ENCODE results near the gene GTF3C2.

GTF3C2 gene

GRCh38 chr2:27356382-27357181 is at the start of gene GTF3C2:
Gene GTF3C2, minus strand, starts transcription at chr2:27356764. Its CDS starts 13,210 bp downstream, at chr2:27343554.
- peak; percentile 94 to 95 for DNase-seq

- no peak for DNase-seq
Observed at GRCh38 chr2:27400348-27401135, 44.0 kb upstream of the GTF3C2 start.

GRCh38 chr2:27398962-27399361 is 42.4 kb upstream of the GTF3C2 start:
- no peak for DNase-seq

GRCh38 chr2:27393225-27393624 is 36.7 kb upstream of the GTF3C2 start:
- DNase-seq: no peak

GRCh38 chr2:27390822-27391679 is 34.5 kb upstream of the GTF3C2 start:
- no peak for DNase-seq

- DNase-seq: no peak
Observed at GRCh38 chr2:27381577-27382181, 25.1 kb upstream of the GTF3C2 start.

GRCh38 chr2:27380626-27381545 is 24.3 kb upstream of the GTF3C2 start, which contains the start of gene ZNF513:
Gene ZNF513, minus strand, starts transcription at chr2:27380734. Its CDS starts 208 bp downstream, at chr2:27380526.
- DNase-seq: peak; percentile 82 to 88

- DNase-seq: peak; percentile 18 to 64
Observed at GRCh38 chr2:27379836-27380625, 23.5 kb upstream of the GTF3C2 start.

- DNase-seq: peak in 1 of 2 experiments; percentile 36
Observed at GRCh38 chr2:27379383-27379835, 22.8 kb upstream of the GTF3C2 start.

GRCh38 chr2:27378809-27379290 is 22.3 kb upstream of the GTF3C2 start:
- DNase-seq: no peak

GRCh38 chr2:27378096-27378808 is 21.7 kb upstream of the GTF3C2 start:
- DNase-seq: no peak

GRCh38 chr2:27377618-27378095 is 21.1 kb upstream of the GTF3C2 start:
- no peak for DNase-seq

GRCh38 chr2:27376866-27377617 is 20.5 kb upstream of the GTF3C2 start:
- DNase-seq: no peak

- DNase-seq: no peak
Observed at GRCh38 chr2:27376151-27376865, 19.7 kb upstream of the GTF3C2 start.

- no peak for DNase-seq
Observed at GRCh38 chr2:27375513-27376099, 19.0 kb upstream of the GTF3C2 start.

GRCh38 chr2:27373567-27373966 is 17.0 kb upstream of the GTF3C2 start:
- no peak for DNase-seq

GRCh38 chr2:27372937-27373336 is 16.4 kb upstream of the GTF3C2 start:
- no peak for DNase-seq
